Urinary bladder (tissue), 4 donors: ENCODE results near the gene SAMD8. TPM values are rescaled to one million over a fixed set of nuclear protein-coding genes. Genes with fewer than 3 reads are reported as not detected.

Experiments
- DNase-seq: peaks from one replicate; pipeline ENCODE4 v3.0.0-alpha.2; 2015; ENCODE audit errors: extremely low spot score
- H3K27ac ChIP-seq: one replicate; pipeline ENCODE4 v1.5.1; 2013; ENCODE audit warnings: low read depth, mild to moderate bottlenecking, moderate library complexity
- H3K36me3 ChIP-seq: one replicate; pipeline ENCODE4 v1.6.1; 2013; ENCODE audit warnings: mild to moderate bottlenecking, moderate library complexity; ENCODE audit not compliant: insufficient read depth
- H3K4me1 ChIP-seq: one replicate; pipeline ENCODE4 v1.6.1; 2013; ENCODE audit warnings: mild to moderate bottlenecking, moderate library complexity; ENCODE audit not compliant: insufficient read depth
- H3K4me3 ChIP-seq: one replicate; pipeline ENCODE4 v1.5.1; 2013; ENCODE audit warnings: low read depth, low read length
- WGBS: extraction: QIAGEN DNeasy Blood & Tissue Kit; methylation state at CpG from one replicate; pipeline ENCODE4 v1.1.7; 2013; 5-methylcytosine and 5-hydroxymethylcytosine counted together
- polyA plus RNA-seq: library from polyadenylated mRNA; stranded (reverse); fragments of 200-250 nt; gene quantifications from one replicate; pipeline ENCODE4 v1.2.3, GENCODE V29; 2013
- total RNA-seq: library from RNA; depleted of rRNA; stranded (reverse); fragments of >200 nt; gene quantifications from one replicate; pipeline ENCODE4 v1.2.3, GENCODE V29; 2014
- donor health status: healthy with polysubstance abuse.
- donor health status: healthy.

Gene SAMD8
- total and polyA plus RNA-seq, 2 donors: 12.0 to 42.2 TPM

DNA sequence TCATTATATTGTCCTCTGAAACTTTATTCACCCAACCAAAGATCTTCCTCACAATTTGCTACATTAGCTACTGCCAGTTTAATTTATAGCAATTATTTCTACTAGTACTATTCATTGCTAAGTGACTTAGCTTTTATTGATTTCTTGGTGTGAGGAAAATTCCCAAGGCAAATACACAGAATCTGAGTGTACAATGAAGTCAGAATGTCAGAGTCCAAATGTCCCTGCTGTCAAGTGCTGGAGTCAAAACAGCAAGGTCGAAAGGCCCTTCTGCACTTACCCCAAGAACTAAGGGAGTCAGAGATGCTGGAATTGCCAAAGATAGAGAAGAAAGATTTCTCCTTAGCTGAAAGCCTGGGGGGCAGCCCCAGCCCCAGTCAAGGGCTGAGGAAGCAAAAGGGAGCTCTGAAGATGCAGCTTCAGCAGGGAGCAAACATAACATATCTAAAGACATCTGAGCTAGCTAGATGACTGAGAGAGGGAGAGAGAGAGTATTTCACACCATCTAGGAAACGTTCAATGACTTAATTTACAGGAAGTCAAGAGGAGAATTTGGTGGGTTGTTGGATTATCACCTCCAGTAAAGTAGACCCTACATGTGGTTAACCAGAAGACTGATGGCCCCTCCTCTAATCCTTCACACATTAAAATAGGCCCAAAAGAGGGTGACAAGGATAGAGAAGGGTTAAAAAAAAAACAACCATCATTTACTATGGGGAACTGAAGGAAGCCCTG lies 36.6 kb upstream of the SAMD8 start:
- H3K27ac ChIP-seq: no peak overlapping the region
- DNase-seq: no peak
- WGBS: 57% methylated on average over 2 of the region's 2 CpGs

DNA sequence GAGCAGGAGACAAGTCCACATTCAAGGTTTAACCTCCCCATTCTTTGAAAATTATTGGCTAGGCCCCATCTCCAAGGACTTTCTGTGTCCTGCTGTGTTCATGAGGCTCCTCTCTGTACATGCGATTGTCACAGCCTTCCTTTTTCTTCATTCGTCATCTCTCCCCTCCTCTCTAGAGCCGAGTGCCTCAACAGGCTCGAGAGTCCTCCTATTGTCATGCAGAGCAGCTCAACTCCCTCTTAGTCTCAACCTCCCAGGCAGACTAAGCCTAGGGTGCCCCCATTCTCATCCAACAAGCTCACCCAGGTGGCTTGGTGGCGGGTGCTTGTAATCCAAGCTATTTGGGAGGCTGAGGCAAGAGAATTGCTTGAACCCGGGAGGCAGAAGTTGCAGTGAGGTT lies 35.1 kb upstream of the SAMD8 start:
- Histone ChIP-seq H3K36me3 (no peaks in the 10 kb centered on the region), H3K4me1 (no peaks in the 10 kb centered on the region), H3K4me3 (no peak overlapping the region), H3K27ac (no peak overlapping the region)
- 89% methylated on average over 6 of the region's 6 CpGs for WGBS
- DNase-seq: no peak

More for the DNA sequence above, 36.6 kb upstream of the SAMD8 start:
- H3K36me3 ChIP-seq: no peaks in the 10 kb centered on the region
- H3K4me1 ChIP-seq: no peaks in the 10 kb centered on the region
- no peak overlapping the region for H3K4me3 ChIP-seq

DNA sequence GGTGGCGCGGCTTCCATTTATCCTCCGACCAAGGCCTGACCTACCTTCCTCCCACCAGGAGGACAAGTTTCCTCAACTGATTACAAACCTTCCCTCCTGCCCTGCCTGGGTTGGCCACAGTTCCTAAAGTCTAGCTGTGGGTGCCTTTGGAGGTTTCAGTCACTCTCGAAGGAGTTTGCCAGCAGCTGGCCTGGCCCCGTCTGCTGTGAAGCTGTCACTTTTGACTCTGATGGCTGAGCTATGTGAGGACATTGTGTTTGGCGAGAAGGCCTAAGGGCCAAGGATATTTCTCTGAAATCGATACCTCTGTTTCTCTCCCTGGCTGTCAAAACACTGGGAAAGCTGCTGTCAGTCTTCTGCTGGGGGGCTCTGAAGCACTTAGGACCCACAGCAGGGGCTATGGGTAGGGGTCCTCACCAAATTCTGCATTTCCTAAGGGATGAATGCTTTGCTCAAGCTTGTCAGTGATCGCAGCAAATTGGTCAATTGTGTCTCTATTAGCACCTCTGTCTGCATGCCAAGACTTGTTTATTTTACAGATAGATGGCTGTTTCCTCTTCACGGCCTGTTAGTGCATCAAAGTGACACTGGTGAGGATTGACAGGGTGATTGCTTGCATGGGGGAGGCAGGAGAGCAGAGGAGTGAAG lies 31.9 kb upstream of the SAMD8 start:
- no peak overlapping the region for H3K27ac ChIP-seq
- no peaks in the 10 kb centered on the region for H3K4me1 ChIP-seq
- WGBS: 85% methylated on average over 9 of the region's 9 CpGs
- no peak overlapping the region for H3K4me3 ChIP-seq
- no peaks in the 10 kb centered on the region for H3K36me3 ChIP-seq
- DNase-seq: no peak

DNA sequence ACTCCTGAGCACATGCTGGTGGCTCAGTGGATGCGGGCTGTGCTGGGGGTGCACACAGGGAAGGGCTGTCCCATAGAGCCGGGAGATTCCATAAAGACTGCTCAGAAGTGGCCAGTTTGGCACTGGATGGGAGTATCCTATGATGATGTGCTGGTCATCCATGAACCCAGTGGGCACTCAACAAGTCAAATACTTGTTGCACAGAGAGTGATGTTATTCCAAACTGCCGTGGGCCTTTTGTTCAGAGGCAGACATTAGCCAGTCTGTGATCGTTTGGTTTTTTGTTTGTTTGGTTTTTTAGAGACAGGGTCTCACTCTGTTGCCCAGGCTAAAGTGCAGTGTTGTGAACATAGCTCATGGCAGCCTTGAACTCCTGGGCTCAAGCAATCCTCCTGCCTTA lies 30.9 kb upstream of the SAMD8 start:
- H3K4me1 ChIP-seq: no peaks in the 10 kb centered on the region
- no peak overlapping the region for H3K4me3 ChIP-seq
- WGBS: 94% methylated on average over 4 of the region's 4 CpGs
- no peaks in the 10 kb centered on the region for H3K36me3 ChIP-seq
- no peak for DNase-seq
- no peak overlapping the region for H3K27ac ChIP-seq

DNA sequence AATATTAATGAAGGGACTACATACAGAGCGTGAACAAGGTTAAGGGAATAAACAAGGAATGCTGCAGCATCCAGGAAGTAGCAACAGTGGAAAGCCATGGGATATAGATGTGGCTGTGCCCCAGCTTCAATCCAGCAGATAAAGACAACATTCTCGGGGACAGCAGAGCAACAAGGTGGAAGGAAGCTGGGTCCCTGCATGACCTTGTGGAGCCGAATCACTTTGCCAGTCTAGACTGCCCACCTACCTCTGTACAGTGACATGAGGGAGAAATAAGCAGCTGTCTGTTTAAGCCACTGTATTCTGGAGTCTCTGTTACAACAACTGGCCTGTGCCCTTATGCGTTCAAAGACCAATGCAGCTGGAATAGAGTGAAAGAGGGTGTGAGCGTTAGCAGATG lies 30.1 kb upstream of the SAMD8 start:
- no peak overlapping the region for H3K27ac ChIP-seq
- no peaks in the 10 kb centered on the region for H3K36me3 ChIP-seq
- no peaks in the 10 kb centered on the region for H3K4me1 ChIP-seq
- 96% methylated on average over 5 of the region's 5 CpGs for WGBS
- no peak for DNase-seq
- no peak overlapping the region for H3K4me3 ChIP-seq

DNA sequence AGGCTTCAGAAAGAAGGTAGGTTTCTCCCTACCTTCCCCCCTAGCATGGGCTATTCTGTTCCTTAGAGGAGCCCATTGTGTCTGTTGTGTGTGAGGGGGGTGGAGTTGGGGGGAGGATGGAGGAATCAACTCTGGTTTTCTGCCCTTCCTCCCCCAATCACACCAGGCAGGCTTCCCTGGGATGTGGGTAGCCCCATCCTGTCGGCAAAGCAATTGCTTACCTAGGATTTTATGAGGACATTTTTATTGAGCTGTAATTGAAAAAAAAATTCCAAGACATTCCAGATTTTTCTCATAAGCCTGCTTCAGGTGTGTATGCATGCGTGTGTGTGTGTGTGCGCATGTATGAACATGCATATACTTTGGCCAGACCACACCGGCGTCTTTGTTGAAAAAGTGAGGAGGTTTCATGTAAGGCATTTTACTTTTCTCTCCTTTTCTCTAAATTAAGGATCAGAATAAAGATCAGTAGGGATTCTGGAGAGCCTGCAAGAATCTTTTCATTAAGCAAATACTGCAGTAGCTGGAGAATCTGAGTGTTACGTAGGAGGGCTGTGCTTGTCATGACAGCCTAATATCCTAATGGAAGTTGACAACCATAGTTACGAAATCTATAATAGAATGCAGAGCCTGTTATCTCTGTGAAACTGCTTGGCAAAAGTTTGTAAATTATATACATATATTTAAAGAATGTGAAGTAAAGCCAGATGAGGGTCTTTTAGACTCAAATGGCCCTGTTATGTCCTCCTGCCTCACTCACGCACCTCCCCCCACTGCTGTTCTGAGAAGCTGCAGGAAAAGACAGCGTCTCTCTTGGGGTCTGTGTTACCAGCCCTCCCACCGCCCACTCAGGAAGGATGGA lies 27.3 kb upstream of the SAMD8 start:
- 71% methylated on average over 10 of the region's 10 CpGs for WGBS
- DNase-seq: peak; percentile 18
- Histone ChIP-seq H3K4me1 (no peaks in the 10 kb centered on the region), H3K36me3 (no peaks in the 10 kb centered on the region), H3K4me3 (no peak overlapping the region), H3K27ac (no peak overlapping the region)

DNA sequence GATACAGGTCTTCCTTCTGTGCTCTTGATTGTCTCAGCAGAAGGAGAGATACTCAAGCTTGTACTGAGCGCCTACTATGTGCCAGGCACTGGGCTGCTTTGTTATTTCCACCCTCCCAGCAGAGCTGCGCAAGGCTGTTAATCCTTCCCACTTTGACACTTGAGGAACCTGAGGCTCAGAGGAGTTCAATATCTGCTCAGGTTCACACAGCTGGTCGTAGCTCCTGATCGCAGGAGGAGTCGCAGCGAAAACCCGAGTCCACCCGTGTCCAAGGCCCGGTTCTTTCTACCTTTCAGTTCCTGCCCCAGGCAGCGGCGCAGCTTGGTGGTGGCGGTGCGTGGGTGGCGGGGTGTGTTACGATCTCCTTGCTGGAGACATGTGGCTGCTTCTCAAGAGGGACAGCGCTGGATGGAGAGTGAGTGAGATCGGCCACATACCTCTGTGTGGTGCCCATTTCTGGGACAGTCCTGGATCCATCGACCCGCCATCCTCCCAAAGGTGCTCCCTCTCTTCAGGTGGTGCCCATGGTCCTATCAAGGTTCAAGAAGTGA lies 26.5 kb upstream of the SAMD8 start:
- H3K36me3 ChIP-seq: no peaks in the 10 kb centered on the region
- H3K4me1 ChIP-seq: no peaks in the 10 kb centered on the region
- DNase-seq: no peak
- 95% methylated on average over 19 of the region's 19 CpGs for WGBS
- H3K27ac ChIP-seq: no peak overlapping the region
- H3K4me3 ChIP-seq: no peak overlapping the region

DNA sequence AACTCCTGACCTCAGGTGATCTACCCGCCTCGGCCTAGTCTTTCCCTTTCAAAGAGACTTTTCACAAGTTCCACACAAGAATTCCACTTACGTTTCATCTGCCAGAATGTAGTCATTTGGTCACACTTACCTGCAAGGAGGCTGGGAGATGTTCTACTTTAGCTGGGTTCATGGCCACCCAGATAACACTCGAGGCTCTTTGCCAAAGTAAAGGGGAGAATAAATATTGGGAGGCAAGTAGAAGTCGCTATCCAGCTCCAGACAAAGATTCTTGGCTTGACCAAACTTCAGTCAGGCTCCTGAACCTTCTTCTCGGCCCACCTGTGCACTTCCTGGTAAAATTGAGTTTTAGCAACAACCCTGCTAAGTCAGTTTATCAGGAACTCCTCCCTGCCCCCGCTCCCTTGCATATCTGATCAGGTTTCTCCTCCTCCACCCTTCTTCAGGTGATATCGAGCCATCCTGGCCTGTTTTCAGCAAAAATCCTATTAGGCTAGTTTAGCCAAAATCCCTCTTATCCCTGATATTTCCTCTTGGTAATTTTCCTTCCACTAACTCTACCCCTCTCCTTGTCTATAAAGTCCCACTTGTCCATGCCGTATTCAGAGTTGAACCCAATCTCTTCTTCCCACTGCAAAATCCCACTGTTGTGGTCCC lies 25.1 kb upstream of the SAMD8 start:
- Histone ChIP-seq H3K4me1 (no peaks in the 10 kb centered on the region), H3K4me3 (no peak overlapping the region), H3K27ac (no peak overlapping the region), H3K36me3 (no peaks in the 10 kb centered on the region)
- no peak for DNase-seq
- 94% methylated on average over 9 of the region's 9 CpGs for WGBS

DNA sequence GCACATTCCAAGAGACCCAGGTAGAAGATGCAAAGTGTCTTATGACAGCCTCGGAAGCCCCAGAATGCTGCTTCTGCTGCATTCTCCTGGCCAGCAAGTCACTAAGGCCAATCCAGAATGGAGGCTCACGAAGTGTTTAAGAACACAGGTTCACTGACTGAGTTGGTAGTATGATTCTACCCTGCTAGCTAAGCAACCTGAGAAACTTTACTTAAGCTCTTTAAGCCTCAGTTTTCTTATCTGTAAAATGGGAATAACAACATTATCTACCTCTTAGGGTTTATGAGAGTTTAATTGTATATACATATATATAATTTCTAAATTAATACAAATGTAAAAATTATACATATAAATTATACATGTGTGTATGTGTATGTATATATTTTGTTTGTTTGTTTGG lies 22.8 kb upstream of the SAMD8 start:
- Histone ChIP-seq H3K4me3 (no peak overlapping the region), H3K36me3 (no peaks in the 10 kb centered on the region), H3K27ac (no peak overlapping the region), H3K4me1 (no peaks in the 10 kb centered on the region)
- no peak for DNase-seq
- 100% methylated on average over 2 of the region's 2 CpGs for WGBS

DNA sequence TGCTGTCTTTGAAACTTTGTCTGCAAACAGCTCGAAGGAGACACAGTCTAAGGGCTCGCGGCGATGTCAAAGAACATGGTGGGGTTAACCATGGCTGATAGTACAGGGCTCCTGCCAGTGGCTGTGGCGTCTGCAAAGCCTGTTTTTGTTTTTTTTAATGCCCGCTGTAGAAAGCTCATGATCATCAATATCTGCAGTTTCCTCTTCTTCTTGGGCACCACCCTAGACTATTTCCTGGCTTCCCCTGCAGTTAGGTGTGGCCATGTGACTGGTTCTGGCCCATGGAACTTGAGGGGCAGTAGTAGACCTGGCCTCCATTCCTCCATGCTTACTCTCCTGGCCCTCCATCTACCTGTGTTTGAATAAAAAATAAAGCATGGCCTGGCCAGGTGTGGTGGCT lies 21.8 kb upstream of the SAMD8 start:
- 91% methylated on average over 6 of the region's 6 CpGs for WGBS
- H3K36me3 ChIP-seq: no peaks in the 10 kb centered on the region
- DNase-seq: no peak

DNA sequence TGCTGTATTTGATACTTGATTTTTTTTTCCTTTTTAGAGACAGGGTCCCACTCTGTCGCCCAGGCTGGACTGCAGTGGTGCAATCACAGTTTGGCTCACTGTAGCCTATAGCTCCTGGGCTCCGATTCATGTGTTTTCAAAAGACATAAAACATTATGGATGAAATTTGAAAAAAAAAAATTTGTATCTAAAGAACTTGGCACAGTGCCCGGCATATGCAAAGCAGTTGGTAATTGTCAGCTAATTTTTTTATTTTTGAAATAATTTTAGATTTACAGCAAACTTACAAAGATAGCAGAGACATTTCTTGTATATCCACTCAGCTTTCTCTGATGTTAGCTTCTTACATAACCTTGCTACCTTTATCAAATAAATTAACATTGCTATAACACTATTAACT lies 20.3 kb upstream of the SAMD8 start:
- H3K36me3 ChIP-seq: no peaks in the 10 kb centered on the region
- 70% methylated on average over 3 of the region's 3 CpGs for WGBS
- H3K27ac ChIP-seq: no peak overlapping the region
- no peak overlapping the region for H3K4me3 ChIP-seq
- DNase-seq: no peak
- H3K4me1 ChIP-seq: no peaks in the 10 kb centered on the region

More for the DNA sequence above, 21.8 kb upstream of the SAMD8 start:
- Histone ChIP-seq H3K27ac (no peak overlapping the region), H3K4me1 (no peaks in the 10 kb centered on the region), H3K4me3 (no peak overlapping the region)

DNA sequence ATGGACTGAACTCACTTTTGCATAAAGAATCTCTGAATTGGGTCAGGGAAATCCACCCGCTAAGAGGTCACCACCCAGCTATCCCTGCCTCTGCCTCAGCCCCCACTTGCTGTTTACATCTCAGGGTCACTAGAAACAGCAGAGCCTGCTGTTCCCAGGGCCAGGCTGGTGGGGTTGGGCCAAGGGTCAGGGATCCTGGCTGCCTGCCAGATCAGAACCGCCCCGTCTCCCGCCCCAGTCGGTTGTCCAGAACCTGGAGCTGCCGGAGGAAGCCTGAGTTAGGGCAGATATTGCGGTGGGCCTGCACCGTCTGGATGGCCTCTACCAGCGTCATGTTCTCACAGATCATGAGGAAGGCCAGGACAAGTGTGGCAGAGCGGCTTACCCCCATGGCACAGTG lies 17.0 kb upstream of the SAMD8 start:
- H3K36me3 ChIP-seq: no peaks in the 10 kb centered on the region
- H3K27ac ChIP-seq: no peak overlapping the region
- H3K4me3 ChIP-seq: no peak overlapping the region
- no peaks in the 10 kb centered on the region for H3K4me1 ChIP-seq
- no peak for DNase-seq
- 85% methylated on average over 10 of the region's 10 CpGs for WGBS

DNA sequence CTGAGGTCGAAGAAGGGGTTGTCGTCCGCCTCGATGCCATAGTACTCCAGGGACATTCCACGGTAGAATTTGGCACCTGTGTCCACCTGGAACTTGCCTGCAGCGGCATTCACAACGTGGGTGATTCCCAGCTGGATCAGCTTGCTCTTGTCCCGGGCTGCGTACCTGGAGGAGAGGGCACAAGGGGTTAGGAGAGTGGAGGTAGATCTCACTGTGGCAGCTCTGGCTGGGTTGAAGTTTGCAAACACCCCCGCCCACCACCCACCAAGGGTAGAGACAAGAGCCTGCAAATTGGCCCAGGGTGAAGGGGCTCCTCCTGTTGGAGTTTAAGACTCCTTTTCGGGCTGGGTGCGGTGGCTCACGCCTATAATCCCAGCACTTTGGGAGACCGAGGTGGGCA lies 15.8 kb upstream of the SAMD8 start:
- Histone ChIP-seq H3K4me3 (no peak overlapping the region), H3K27ac (no peak overlapping the region), H3K4me1 (no peaks in the 10 kb centered on the region), H3K36me3 (no peaks in the 10 kb centered on the region)
- 90% methylated on average over 14 of the region's 14 CpGs for WGBS
- no peak for DNase-seq
